ENCODE results near the gene NEU1.

NEU1 gene

DNA sequence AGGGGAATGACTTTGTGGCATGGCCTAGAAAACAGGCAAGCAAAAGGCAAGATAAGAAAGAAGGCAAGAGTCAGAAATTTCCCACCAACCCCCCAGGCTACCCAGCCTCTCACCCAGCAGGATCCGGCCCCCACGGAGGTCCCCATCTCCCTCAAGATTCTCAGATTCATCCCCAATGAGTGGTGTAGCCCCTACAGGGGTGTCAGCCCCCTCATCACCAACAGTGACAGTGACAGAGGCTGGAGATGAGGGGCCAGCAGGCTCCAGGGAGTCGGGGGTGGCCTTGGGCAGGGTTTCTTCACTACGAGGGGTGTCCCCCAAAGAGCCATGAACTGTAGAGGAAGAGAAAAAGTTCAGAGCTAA is 33.9 kb upstream of the NEU1 start:
- no peak for DNase-seq (ENCODE audit: low spot score)

DNA sequence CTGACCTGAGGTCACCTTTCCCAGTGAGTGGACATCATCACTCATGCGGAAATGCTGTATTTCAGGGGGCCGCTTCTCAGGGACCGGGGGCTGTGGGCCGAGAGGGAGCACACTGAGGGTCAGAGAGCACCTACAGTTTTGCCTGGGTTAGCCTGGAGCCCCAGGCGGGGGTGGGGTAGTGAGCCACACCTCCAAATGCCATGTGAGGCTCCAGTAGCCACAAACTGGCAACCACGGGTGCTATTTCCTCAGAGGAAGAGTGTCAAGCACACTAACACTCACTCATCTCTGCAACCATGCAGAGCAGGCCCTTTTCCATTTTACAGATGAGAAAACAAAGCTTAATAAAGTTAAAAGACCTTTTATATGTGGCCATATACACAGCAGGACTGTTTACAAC is 30.2 kb upstream of the NEU1 start:
- DNase-seq (ENCODE audit: low spot score) = no peak

DNA sequence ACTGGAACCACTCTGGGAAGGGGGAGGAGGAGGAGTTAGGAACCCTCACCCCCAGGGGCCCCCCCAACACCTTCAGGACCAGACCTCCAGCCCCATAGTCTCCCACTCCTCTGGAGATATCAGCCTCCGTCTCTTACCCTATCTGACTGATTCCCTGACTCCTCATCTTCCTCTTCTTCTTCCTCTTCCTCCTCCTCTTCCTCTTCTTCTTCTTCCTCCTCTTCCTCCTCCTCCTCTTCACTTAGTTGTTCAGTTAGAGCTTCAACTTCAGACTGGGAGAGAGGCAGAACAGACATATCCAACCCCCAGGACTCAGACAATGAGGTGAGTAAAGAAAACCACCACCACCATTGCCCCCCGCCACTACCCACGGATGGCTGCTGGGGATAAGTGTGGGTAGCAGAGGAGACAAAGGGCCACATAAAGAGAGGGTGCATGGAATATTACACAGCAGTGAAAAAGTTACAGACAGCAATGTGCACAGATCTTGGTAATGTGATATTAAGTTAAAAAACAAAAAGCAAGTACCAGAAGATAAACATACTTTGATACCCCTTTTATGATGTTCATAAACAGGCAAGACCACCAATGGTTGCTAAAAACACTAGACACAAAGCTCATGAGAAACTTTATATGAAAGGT is 26.8 kb upstream of the NEU1 start:
- DNase-seq (ENCODE audit: low spot score) = no peak

DNA sequence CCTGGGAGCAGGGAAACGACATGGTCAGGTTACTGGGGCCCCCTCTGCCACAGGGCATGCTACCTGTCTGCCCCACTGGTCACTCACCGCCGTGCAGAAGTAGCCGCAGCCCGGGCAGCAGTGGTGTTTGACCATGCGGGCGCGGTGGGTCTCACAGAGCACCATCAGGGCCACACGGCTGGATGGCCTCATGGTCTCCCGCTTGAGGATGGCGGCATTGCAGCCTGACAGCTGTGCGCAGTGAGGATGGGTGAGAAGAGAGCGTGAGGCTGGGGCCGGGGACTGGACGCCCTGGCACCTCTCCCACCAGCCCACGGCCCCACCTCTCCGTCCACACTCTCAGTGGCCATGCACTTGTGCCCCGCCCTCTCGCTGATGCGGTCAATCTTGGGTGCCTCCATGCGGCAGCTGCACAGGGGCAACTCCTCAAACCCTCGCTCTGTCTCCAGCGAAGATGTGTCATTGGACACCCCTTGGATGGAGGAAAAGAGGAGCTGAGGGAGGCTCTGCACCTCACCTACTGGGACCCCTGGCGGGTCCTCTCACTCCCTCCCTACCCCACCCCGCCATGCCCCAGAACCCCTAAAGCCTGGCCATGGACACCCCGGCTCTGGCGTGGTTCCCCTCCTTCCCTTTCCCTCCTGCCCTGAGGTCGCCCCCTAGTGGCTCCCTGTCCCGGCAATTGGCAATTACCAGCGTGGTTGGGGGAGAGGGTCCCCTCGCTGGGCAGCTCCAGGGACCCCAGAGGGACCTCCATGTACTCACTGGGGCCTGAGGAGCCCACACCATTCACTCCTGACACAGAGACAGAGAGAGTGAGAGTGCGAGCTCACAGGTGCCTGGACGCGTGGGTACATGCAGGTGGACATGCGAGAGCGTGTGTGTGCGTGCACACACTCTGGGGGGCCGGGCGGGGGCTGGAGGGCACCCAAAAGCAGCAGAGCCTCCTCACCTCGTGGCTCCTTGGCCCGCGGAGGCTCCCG is 25.9 kb upstream of the NEU1 start:
- DNase-seq (ENCODE audit: low spot score) = peak; percentile 65

DNA sequence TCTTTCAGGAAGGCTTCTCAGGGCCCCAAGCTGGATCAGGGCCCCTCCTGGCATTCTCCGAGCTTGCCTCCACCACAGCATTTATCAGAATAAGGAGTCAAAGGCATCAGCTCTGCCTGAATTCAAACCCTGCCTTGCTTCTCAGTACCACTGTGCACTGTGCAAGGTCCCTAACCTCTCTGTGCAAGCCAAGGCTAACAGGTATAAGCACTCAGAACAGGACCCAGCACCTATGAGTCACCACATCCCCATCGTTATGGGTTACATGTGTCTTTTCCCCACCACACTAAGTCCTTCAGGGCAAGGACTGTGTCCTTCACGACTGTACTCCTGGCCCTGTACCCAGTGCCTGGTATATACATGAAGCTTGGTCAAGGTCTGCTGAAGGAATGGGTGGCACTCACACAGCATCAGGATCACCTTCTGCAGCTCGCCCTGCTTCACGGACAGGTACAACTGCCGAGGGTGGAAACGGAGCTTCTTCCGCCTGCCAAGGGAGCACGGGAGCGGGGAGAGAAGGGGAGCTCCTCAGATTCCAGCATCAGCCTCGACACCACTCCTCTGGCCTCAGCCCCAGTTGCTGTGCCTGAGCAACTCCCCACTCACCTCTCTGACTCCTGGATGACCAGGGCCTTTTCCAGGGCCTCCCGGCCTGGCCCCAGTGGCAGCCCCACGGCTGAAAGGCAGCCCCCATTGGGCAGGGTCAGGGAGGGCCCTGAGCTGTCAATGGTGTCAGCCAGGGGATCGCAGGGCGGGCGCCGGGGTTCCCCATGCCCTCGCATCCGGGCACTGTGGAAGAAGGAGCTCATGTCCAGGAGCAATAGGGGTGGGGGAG is 24.8 kb upstream of the NEU1 start:
- DNase-seq (ENCODE audit: low spot score) = no peak

DNA sequence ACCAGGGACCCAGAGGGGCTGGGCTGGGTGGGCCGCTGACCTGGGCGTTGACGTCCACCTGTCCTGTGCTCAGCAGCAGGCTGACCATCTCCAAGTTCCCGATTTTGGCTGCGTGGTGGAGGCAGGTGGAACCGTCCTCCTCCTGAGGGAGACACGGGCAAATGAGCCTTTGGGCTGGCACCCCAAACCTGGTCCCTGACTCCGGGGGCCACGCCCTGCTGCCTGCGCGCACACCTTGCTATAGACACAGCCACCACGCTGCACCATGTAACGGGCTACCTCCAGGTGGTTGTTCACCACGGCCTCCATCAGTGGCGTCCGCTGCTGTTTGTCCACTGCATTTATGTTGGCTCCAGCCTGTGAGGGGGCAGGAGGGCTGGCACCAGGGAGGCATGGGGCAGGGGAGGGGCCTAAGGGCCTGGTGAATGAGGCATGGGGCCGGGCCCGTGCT is 23.9 kb upstream of the NEU1 start:
- no peak for DNase-seq (ENCODE audit: low spot score)

DNA sequence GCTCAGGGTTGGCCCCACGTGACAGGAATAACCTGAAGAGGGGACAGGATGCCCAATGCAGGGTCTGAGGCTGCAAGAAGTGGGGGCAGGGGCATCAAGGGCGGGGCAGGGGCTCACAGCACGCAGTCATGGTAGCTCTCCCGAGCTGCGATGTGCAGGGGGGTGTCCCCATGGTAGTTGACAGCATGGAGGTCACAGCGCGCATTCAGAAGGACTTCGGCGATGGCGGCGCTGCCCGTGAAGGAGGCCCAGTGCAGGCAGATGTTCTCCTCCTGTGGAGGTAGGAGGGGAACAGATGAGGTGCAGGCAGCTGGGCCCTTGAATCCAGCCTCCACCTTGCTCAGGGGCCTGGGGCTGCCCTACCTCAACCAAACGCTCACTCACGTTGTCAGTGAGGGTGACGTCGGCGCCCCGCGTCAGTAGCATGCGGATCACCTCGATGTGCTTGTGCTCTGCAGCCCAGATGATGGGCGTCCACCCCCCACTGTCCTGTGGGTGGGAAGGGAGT is 22.0 kb upstream of the NEU1 start:
- DNase-seq (ENCODE audit: low spot score) = no peak

DNA sequence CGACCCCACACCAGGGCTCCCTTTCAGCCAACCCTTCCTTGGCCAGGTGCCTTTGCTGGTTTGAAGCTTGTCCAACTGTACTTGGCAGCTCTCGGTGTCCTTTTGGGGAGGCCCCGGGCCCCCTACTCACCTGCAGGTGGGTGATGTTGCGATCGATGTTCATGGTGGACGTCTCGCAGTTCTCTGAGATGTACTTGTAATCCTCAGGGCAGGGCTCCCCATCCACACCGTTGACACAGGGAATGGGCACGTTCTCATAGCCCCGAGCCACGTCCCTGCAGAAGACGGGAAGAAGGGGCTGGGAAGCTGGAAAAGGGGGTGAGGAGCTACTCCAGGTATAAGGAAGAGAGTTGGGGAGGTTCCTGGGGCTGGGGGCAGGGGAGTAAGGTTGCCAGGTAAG is 21.1 kb upstream of the NEU1 start:
- no peak for DNase-seq (ENCODE audit: low spot score)

DNA sequence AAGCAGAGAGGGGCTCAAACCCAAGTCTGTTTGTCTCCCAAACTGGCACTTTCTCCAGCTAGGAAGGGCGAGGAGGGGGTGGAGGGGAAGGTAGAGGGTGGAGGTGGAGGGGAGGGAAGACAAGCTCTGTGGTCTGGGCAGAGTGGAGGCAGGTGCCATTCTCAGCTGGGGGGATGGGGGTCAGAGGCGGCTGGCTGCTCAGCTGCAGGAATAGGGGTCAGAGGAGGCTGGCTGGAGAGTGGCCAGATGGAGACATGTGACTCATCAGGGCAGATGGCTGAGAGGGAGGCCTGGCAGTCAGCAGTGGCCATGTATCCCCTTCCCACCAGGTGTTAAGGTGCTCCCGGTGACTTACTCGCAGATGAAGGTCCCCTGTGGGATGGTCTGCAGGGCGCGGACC is 19.7 kb upstream of the NEU1 start:
- no peak for DNase-seq (ENCODE audit: low spot score)

DNA sequence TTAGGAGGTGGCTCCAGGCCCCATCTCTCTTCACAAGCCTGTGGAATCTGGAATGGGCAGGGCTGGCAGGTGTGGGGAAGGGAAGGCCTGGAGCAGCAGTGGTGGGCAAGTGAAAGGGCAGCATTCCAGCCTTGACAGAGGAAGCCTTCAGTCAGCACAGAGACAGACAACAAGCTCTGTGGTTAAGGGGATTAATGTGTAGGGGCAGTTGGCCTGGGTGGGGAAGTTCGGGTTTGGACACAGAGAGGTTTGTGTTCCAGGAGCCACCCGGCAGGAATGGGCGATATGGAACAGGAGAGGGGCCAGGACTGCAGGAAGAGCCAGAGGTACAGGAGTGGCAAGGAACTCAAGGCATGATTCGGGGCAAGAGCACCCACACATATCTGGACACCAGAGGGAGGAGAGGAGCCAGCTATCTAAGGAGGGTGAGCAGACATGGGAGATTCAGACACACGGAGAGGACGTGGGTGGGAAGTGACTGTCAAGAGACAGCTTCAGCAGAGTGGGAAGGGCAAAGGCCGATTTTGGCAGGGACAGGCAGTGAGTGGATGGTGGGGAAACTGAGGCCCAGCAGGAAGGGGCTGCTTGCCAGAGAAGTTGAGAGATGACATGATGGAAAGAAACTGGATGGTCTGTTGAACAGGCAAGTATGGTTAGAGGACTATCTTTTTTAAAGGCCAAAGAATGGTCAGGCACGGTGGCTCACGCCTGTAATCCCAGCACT is 18.7 kb upstream of the NEU1 start:
- no peak for DNase-seq (ENCODE audit: low spot score)

DNA sequence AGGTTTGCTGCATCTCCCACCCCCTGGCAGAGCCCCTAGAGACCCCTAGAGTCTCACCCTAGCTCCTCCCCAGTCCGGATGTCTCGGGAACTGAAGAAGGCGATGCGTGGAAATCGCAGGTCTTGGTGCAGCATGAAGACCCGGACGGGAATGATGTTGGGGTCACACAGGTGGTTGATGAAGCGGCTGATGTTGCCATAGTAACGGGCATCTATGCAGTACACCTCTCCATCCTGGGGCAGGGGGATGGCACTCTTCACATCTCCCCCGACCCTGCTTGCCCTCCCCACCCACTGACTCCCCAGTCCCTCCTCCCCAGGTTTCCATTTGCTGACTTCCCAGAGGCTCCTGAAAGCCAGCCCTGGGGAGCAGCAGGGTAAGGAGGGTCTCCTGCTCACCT is 18.0 kb upstream of the NEU1 start:
- no peak for DNase-seq (ENCODE audit: low spot score)

DNA sequence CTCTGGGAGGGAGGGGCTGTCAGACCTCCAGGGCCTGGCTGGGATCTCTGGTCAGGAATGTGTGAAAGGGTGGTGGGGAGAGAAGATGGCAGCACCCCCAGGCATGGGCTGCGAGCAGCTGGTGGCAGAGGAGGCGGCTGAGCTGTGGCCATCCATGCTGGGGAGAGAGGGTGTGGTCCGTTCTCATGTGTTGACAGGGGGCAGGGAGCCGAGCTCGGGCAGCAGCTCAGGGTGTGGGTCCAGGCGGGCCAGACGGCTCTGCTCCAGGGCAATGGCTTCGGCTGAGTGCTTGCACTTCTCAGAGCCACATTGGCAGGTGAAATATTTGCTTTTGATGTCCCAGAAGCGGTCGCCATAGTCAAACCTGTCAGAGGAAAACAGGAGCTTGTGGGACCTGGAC is 17.3 kb upstream of the NEU1 start:
- DNase-seq (ENCODE audit: low spot score) = no peak

DNA sequence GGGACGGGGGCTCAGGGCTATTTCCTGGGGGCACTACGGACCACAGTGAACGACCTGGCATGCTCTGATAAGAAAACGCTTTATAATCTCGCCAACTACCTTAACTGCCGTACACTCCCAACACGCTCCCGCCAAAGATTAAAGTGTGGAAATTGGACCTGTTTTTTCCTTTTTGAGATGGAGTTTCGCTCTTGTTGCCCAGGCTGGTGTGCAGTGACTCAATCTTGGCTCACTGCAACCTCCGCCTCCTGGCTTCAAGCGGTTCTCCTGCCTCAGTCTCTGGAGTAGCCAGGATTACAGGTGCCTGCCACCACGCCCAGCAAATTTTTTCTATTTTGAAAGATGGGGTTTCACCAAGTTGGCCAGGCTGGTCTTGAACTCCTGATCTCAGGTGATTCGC is 16.5 kb upstream of the NEU1 start:
- no peak for DNase-seq (ENCODE audit: low spot score)

DNA sequence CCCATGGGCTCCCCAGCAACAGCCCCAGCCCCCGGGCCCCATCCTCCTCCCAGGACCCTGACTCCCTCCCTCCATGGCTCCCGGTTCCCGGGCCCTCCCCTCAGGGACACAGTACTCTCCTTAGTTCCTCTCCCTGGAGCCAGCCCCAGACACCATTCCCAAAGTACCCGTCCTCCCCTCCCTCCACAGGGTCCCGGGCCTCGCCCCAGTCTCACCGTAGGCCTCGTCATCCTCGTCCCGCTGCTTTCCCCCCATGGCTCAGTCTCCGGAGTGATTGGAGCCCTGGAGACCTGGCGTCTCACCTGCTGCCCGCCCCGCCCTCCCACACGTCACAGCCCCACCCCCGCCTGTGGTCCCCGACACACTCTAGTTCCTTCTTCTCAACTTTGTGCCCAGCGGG is 16.1 kb upstream of the NEU1 start, which contains the start of gene SLC44A4:
Gene SLC44A4 (minus strand): TSS at position 272 of the 400 bp plus-strand sequence. CDS start 17 bp downstream, at position 255.
- no peak for DNase-seq (ENCODE audit: low spot score)

DNA sequence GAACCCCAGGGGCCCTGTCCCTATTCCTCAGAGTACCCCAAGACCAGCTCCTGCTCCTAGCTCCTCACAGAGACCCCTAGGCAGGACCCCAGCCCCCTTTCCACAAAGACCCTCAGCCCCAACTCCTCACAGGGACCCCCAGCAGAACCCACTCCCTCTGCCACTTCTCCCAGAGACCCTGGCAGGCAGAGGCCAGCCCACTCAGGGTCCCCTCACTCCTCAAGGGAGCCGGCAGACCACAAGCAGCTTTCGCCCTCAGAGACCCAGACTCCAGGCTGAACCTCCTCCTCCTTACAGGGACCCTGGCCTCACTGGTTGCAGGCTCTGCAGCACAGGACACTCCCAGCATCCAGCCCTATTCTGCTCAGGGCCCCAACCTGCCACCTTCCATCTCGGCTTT is 15.6 kb upstream of the NEU1 start:
- no peak for DNase-seq (ENCODE audit: low spot score)

DNA sequence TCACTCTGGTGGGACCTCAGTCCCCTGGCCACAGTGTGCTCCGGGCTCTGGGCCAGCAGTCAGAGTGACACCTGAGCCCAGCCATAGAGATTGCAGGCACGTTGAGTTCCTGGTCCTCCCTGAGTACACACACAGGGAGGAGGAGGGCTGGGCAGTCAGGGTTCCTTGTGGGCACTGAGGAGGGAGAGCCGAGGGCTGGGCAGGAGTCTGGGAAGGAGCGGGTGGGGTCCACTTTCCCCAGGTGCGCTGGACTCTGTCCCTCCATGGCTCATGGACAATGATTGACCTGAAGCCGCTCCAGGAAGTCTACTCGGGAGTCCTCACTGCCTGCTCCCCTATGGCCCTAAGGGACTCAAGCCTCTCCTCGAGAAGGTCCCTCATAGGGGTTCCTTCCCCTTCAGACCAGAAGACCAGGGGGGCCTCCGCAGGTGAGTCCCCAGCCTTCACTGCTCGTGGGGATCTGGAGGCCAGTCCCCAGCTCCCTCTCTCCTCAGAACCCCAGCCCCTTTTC is 15.1 kb upstream of the NEU1 start:
- no peak for DNase-seq (ENCODE audit: low spot score)

DNA sequence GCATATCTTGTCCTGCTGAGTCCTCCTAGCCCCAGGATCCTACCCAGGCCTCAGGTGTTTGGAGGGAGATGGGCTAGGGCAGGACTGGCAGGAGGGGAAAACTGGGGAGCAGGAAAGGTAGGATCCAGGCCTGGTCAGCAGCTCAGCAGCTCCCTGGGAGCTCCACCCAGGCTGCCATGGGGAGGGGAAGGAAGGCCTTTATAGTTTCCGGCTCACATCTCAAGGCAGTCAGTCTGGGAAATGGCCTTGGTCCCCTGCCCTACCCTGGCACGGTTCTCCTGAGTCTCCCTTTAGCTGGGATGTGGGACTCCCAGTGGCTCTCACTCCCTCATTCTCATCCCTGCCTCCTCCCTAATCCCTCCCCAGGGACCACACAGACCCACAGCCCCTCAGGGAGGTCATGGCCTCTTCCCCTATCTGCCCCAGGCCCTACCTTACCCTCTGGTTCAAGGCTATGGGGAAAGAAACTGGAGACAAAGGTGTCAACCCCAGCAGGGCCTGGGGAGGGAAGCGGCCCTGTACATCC is 14.6 kb upstream of the NEU1 start:
- DNase-seq (ENCODE audit: low spot score) = no peak

DNA sequence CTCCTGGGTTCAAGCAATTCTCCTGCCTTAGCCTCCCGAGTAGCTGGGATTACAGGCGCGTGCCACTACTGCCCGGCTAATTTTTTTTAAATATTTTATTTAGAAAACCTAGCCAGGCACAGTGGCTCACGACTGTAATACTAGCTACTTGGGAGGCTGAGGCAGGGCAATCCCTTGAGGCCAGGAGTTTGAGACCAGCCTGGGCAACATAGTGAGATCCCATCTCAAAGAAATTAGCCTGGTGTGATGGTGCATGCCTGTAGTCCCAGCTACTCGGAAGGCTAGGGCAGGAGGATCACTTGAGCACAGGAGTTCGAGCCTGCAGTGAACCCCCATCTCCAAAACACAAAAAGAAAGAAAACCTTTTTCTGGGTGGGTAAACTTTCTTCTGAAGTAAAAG is 13.7 kb upstream of the NEU1 start:
- DNase-seq (ENCODE audit: low spot score) = no peak

DNA sequence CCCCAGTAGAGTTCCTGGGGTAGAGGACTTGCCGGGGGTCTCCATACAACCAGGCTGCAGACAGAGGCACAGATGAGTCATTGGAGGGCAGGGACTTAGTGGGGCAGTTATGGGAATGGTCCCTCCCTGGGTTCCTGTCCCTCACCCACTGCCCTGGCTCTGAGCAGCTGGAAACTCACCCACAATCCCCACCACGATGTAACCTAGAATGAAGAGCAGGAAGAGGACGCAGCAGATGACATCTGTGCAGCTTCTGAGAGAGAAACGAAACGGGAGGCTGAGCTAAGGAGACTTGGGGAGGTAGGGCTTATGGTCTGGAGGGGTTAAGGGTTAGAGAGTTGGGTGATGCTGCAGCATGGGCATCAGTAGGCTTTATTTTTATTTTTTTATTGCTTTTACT is 13.3 kb upstream of the NEU1 start:
- DNase-seq (ENCODE audit: low spot score) = no peak

DNA sequence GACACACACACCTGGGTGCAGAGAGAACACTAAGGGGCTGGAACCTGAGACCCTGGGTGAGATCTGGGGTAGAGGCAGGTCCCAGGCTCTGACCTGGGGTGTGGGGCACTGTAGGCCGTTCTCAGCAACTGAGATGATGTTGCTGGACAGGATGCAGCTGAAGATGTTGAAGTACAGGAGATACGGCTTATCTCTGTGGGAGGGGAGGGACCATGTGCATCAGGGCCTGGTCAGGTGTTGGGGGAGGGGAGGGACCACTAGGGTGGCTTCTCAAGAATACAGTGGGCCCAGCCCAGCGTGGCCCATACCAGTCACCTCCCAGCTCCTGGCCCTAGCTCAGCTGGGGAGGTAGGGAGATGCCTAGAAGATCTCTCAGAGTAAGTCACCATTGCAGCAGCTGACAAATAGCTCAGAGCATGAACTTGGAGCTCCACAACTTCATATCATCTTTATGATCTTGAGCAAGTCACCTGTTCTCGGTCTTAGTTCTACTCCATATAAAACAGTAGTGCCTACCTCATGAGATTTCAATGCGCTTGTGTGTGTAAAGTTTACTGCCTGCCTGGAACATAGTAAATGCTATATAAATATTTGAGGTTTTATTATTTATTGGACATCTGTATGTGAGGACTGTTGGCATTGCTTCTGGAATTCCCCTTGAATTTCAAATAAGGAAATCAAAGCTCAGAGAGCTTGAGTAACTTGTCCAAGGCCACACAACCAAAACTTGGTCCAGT is 12.4 kb upstream of the NEU1 start:
- no peak for DNase-seq (ENCODE audit: low spot score)
